Measurements from ENCODE around the gene SPSB2.

GRCh38 chr12:6919588-6919987 is 46.5 kb upstream of the SPSB2 start:
- TF ChIP-seq, protein P1, sequence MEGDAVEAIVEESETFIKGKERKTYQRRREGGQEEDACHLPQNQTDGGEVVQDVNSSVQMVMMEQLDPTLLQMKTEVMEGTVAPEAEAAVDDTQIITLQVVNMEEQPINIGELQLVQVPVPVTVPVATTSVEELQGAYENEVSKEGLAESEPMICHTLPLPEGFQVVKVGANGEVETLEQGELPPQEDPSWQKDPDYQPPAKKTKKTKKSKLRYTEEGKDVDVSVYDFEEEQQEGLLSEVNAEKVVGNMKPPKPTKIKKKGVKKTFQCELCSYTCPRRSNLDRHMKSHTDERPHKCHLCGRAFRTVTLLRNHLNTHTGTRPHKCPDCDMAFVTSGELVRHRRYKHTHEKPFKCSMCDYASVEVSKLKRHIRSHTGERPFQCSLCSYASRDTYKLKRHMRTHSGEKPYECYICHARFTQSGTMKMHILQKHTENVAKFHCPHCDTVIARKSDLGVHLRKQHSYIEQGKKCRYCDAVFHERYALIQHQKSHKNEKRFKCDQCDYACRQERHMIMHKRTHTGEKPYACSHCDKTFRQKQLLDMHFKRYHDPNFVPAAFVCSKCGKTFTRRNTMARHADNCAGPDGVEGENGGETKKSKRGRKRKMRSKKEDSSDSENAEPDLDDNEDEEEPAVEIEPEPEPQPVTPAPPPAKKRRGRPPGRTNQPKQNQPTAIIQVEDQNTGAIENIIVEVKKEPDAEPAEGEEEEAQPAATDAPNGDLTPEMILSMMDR (IDR thresholded peaks at IDR 0.05) = no peak
- TF ChIP-seq POLR2AphosphoS5 (IDR thresholded peaks at IDR 0.05) (no peak), POLR2A (IDR thresholded peaks at IDR 0.05) (no peak)

Measured in breast epithelium (tissue), 3 donors.